ENCODE measurements around the gene CSF2. TPM values are rescaled to one million over a fixed set of nuclear protein-coding genes. Genes with fewer than 3 reads are reported as not detected.

The CSF2 gene
- total RNA-seq, 1 experiment from 2014 or later, result 0.30 TPM

GRCh38 chr5:132102944-132103331 is 29.3 kb downstream of the CSF2 start:
- H2AFZ ChIP-seq (ENCODE audit: low read depth, low read length, poor library complexity, severe bottlenecking), result no peak overlapping the region
- H3K9me2 ChIP-seq (ENCODE audit: insufficient read depth), result no peaks in the 10 kb centered on the region
- peak; percentile 27; the same call in 1 of the 2 replicates for TF ChIP-seq ZFX (IDR thresholded peaks at IDR 0.05)
- TF ChIP-seq, protein P1, sequence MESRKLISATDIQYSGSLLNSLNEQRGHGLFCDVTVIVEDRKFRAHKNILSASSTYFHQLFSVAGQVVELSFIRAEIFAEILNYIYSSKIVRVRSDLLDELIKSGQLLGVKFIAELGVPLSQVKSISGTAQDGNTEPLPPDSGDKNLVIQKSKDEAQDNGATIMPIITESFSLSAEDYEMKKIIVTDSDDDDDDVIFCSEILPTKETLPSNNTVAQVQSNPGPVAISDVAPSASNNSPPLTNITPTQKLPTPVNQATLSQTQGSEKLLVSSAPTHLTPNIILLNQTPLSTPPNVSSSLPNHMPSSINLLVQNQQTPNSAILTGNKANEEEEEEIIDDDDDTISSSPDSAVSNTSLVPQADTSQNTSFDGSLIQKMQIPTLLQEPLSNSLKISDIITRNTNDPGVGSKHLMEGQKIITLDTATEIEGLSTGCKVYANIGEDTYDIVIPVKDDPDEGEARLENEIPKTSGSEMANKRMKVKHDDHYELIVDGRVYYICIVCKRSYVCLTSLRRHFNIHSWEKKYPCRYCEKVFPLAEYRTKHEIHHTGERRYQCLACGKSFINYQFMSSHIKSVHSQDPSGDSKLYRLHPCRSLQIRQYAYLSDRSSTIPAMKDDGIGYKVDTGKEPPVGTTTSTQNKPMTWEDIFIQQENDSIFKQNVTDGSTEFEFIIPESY (IDR thresholded peaks at IDR 0.05; ENCODE audit: extremely low read depth, insufficient replicate concordance, low read length), result no peak
- H3K4me2 ChIP-seq (ENCODE audit: low read length), result peak overlapping the region; percentile 70
- CTCF ChIA-PET, result no interaction called here
- peak overlapping the region; percentile 78 for H3K27ac ChIP-seq (ENCODE audit: low read depth, low read length)
- RAD21 ChIA-PET (ENCODE audit: low non-redundant PET in 1 of 2, low total read pairs in 2 of 2, uncharacterized antibody in 2 of 2, unreplicated experiment in 2 of 2), result no interaction called here
- BruUV-seq (replicated peaks), result no TSS peak
- POLR2A ChIA-PET, result no interaction called here
- H3K27me3 ChIP-seq (ENCODE audit: insufficient read depth, low read length), result no peaks in the 10 kb centered on the region
- H3K4me3 ChIP-seq (replicated peaks in 1 of 2; ENCODE audit: low read depth in 1 of 2, low read length in 2 of 2), result 0 out of 4 replicates have a peak overlapping the region, but pooled peaks of 1 of the 2 experiments have one; percentile 26
- H3K9me3 ChIP-seq (ENCODE audit: control insufficient read depth in 1 of 2, insufficient read depth in 1 of 2, low read depth in 1 of 2, low read length in 2 of 2), result no peaks in the 10 kb centered on the region
- DNase-seq (ENCODE audit: low read depth, low spot score), result no peak
- H3K9ac ChIP-seq (ENCODE audit: low read length), result peak overlapping the region; percentile 49
- H3K36me3 ChIP-seq (ENCODE audit: control insufficient read depth in 1 of 2, insufficient read depth in 2 of 2, low read length in 2 of 2), result no peaks in the 10 kb centered on the region
- peaks cover 24 to 34% of the 10 kb centered on the region in 2 experiments for H3K4me1 ChIP-seq (ENCODE audit: control insufficient read depth in 1 of 2, insufficient read depth in 2 of 2, low read length in 2 of 2)
- intact Hi-C loops (cut with micrococcal nuclease), result no loop called here
- H3K79me2 ChIP-seq (ENCODE audit: insufficient read depth, low read length), result no peaks in the 10 kb centered on the region
- no peaks in the 10 kb centered on the region for H4K20me1 ChIP-seq (ENCODE audit: insufficient read depth)
- peak; percentile 51 for ATAC-seq

DNA sequence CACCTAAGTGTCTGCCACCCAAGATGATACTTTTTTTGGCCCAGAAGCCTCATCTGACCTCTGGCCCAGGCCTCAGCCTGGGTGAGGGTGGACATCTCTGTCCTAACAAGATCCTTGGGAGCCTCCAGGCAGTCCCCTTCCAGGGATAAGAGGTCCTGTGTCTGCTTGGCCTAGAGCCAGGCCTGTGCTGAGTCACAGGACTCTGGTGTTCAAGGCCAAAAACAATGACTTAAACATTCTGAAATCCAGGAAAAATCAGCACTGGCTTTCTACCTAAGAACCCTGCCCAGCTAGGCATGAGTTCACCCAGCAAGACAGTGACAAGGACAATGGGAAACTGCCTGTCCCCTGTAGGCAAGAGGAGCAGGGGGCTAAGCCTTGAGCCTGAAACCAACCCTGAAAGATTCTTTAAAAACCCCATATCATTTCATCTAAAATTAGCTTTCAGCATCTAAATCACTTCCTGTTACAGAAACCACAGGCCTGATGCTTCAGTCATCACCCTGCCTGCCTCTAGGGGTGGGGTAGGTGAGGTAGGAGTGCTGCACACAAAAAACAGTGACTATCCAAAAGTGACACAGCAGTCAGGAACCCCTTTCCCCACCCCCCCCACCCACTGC is 29.9 kb downstream of the CSF2 start:
- peaks cover 24 to 34% of the 10 kb centered on the region in 2 experiments for H3K4me1 ChIP-seq (ENCODE audit: control insufficient read depth in 1 of 2, insufficient read depth in 2 of 2, low read length in 2 of 2)
- H3K27me3 ChIP-seq (ENCODE audit: insufficient read depth, low read length), result no peaks in the 10 kb centered on the region
- ATAC-seq (peak; percentile 83), DNase-seq (ENCODE audit: low read depth, low spot score) (peak; percentile 86)
- BruUV-seq (replicated peaks), result no TSS peak
- peak overlapping the region in 1 of 2 experiments; percentile 26; a peak in 2 of 4 replicates for H3K4me3 ChIP-seq (replicated peaks in 1 of 2; ENCODE audit: low read depth in 1 of 2, low read length in 2 of 2)
- H4K20me1 ChIP-seq (ENCODE audit: insufficient read depth), result no peaks in the 10 kb centered on the region
- H2AFZ ChIP-seq (ENCODE audit: low read depth, low read length, poor library complexity, severe bottlenecking), result peak overlapping the region; percentile 57
- ChIA-PET POLR2A (no interaction called here), RAD21 (ENCODE audit: low non-redundant PET in 1 of 2, low total read pairs in 2 of 2, uncharacterized antibody in 2 of 2, unreplicated experiment in 2 of 2) (no interaction called here), CTCF (no interaction called here)
- intact Hi-C loops (cut with micrococcal nuclease), result no loop called here
- no peaks in the 10 kb centered on the region for H3K79me2 ChIP-seq (ENCODE audit: insufficient read depth, low read length)
- H3K36me3 ChIP-seq (ENCODE audit: control insufficient read depth in 1 of 2, insufficient read depth in 2 of 2, low read length in 2 of 2), result no peaks in the 10 kb centered on the region
- no peaks in the 10 kb centered on the region for H3K9me3 ChIP-seq (ENCODE audit: control insufficient read depth in 1 of 2, insufficient read depth in 1 of 2, low read depth in 1 of 2, low read length in 2 of 2)
- H3K27ac ChIP-seq (ENCODE audit: low read depth, low read length), result peak overlapping the region; percentile 78
- peak overlapping the region; percentile 70 for H3K4me2 ChIP-seq (ENCODE audit: low read length)
- H3K9me2 ChIP-seq (ENCODE audit: insufficient read depth), result no peaks in the 10 kb centered on the region
- no peak for TF ChIP-seq CEBPB (IDR thresholded peaks at IDR 0.05; ENCODE audit: low read depth)
- TF ChIP-seq FOSL1 (IDR thresholded peaks at IDR 0.05; ENCODE audit: low read depth), result peak; percentile 65
- peak; percentile 56; the same call in 1 of the 2 replicates for TF ChIP-seq JUND (IDR thresholded peaks at IDR 0.05)
- no peak for TF ChIP-seq EZH2phosphoT487 (IDR thresholded peaks at IDR 0.05; ENCODE audit: borderline replicate concordance)
- TF ChIP-seq CBX3 (IDR thresholded peaks at IDR 0.05; ENCODE audit: low read depth), result peak; percentile 39; the same call in 1 of the 2 replicates
- peak; percentile 29; the same call in 1 of the 2 replicates for TF ChIP-seq POLR2AphosphoS5 (IDR thresholded peaks at IDR 0.05; ENCODE audit: low read depth, low read length)
- peak; percentile 69 for TF ChIP-seq SP1 (IDR thresholded peaks at IDR 0.05; ENCODE audit: low read depth)
- TF ChIP-seq, protein P1 (IDR thresholded peaks at IDR 0.05; ENCODE audit: extremely low read depth, insufficient replicate concordance, low read length), result no peak
- H3K9ac ChIP-seq (ENCODE audit: low read length), result peak overlapping the region; percentile 49

Data from HCT116 (cell line).